Head of caudate nucleus (tissue), 42 donors: ENCODE measurements around the gene OLFM3.
A peak's percentile ranks its signal among the peaks of the same experiment; 100 is the strongest.

Source experiments
- DNase-seq, 42 donors: peaks; one replicate each; pipeline versions ENCODE4 v3.0.0 to v3.0.0-alpha.2; 2020 to 2021; ENCODE audit warnings: mixed read lengths in 7 of 42
- intact Hi-C: fragments of 100-400 bp; cut with DNase I; formaldehyde crosslinking; loops from one replicate; pipeline ENCODE4 v1.15.0; 2022

Gene OLFM3

DNA sequence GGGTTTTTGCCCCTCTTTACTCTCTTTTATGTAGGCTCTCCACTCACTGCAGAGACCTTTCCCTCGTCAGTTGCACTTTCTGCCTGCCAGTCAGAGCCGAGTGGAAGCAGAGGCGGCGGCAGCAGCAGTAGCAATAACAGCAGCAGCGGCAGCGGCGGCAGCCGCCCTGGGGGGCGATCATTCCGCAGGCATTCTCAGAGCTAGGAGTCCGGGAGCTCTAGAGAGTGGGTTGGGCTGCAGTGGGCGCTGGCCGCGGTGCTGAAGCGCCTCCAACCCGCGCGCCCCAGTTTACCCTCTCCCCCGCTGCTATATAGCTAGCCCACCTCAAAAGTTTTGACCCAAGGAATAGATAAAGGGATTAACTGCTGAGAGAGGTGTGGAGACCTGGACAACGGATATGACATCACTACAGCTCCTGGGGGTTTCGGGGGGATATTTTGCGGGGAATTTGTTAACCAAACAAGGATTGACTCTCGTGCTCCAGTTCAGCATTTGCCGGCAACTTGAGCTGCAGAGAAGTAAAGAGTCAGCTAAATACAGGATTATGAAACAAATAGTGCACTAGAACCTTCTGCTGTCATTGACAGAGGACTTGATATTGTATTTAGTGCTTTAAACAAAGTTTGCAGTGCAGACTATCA is at the start of gene OLFM3:
TSS of gene OLFM3 (minus strand) at position 102 of the 641 bp plus-strand sequence.
- DNase-seq: peak; percentile 13 to 81 (median 56)
- intact Hi-C loops: no loop called here

DNA sequence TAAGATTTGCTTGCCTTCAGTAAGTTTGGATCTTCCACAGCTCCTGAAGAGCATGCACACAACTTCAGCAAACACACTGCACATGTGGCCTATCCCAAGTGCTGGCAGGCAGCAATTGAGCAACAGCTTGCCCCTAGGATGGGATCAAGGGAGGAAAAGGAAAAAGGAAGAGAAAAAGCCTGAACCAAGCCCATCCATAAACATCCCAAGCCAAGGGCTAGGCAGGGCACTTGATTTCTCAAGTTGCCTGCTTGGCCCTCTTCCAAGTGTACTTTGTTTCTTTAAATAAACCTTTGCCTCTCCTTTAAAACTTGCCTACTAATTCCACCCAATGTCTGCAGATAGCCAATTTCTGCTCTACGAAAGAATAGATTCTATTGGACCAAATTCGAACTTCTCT is 49.0 kb upstream of the OLFM3 start:
- DNase-seq: no peak
- intact Hi-C loops: no loop called here

DNA sequence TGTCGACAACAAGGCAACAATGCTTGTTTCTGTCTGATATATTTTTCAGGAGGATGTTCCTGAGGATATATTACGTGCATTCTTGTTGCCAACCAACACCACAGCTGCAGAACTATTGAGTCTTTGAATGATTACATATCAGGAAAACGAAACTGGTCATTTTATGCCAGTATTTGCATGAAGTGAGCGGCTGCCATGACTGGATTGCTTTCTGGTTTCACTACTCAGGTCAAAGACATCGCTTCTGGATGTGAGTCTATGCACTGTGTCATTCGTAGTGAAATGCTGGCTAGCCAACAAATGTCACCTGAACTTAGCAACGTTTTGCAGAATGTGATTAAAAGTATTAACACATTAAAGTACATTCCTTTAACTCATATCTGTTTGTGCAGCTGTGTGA is 35.8 kb upstream of the OLFM3 start:
- intact Hi-C loops: no loop called here
- DNase-seq: no peak

DNA sequence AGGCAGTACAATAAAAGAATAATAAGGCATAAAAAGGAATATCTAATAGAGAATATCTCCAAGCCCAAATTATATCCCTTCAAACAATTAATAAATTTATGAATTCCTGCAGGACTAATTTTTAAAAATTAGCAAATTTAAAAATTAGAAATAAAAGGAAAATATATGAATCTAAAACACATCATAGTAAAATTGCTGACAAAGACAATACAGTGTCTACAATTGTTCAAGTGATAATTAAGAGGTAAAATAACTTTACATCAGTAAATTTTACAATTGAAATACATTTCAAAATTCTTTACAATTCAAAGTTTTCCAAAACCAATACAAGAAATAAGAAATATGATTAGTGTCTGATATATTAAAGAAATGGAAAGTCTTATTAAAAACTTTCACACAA is 22.8 kb upstream of the OLFM3 start:
- intact Hi-C loops: no loop called here
- no peak for DNase-seq

DNA sequence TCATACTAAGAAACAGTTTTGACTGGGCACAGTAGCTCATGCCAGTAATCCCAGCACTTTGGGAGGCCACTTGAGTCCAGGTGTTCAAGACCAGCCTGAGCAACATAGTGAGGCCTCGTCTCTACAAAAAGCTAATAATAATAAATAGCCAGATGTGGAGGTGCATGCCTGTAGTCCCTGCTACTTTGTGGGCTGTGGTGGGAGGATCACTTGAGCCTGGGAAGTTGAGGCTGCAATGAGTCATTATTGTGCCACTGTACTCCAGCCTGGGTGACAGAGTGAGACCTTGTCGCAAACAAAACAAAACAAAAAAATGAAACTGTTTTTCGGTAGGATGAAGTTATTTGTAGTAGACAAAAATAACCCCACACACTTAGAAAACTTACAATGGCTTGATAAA is 19.0 kb upstream of the OLFM3 start:
- intact Hi-C loops: no loop called here
- no peak for DNase-seq

DNA sequence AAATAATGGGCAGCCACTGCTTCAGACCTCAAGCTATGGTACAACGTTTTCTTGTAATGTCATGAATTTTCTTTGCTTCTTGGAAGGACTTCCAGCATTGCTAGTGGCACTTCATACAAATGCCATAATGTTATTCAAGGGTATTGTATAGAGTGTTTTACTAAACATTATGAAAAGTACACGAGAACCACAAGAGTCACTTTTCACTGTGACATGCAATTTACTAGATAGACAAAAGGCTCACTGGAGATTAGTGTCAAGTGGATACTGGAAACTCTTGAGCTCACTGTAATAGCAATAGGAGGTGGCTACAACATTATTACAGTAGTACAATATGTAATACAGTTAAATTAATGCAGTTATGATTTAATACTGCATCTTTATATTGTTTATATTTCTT is 5.3 kb upstream of the OLFM3 start:
- intact Hi-C loops: no loop called here
- DNase-seq: no peak

DNA sequence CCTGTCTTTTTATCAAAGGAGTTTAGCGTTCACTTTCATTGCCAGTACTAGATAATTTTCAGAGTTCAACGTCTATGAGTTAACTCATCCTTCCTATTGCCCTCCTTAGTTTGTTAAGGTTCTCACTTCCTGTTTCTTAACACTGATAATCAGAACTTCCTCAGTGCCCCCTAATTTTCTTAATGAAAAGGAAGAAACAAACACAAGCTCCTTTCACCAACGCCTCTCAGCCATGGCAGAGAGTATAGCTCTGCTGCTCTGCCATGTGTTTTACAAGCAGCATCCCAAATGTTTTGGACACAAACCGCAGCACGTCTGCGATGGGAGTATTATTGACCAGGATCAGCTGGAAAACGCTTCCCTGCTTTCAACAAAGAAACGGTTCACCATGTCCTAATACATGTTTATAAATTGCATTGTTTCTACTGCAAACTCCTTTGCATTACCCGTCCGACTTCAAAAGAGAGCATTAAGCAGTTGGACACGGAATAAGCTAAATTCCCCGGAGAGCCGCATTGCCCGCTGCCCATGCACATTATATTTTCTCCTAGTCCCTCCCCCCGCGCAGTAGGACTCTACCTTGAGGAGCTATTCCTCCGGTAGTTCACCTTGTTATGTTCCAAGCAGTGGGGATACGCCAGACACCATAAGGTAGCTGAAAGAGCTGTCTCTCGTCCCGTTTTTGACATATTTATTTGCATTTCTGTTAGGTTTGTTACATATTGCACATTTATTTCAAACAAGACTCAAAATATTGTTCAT is 561 bp downstream of the OLFM3 start:
- peak in 31 of 42 donors; percentile 4 to 65 (median 30) for DNase-seq
- intact Hi-C loops: no loop called here

DNA sequence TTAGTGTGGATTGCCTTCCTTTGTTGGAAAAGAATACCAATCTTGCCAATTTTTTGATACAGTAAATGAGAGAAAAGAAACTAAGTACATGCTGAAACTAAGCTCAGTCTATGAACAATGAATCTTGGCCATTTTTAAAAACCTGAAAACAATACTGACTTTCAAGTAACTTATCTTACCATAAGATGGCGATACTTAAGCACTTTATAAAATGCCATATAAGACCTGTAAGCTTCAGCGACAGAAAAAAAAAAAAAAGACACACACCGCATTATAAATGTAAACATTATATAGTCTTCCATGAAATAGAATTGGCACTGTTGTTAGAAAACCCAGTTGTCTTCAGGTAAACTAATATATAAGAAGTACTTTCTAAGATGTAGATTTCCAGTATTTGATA is 3.0 kb downstream of the OLFM3 start:
- DNase-seq: no peak
- intact Hi-C loops: no loop called here

DNA sequence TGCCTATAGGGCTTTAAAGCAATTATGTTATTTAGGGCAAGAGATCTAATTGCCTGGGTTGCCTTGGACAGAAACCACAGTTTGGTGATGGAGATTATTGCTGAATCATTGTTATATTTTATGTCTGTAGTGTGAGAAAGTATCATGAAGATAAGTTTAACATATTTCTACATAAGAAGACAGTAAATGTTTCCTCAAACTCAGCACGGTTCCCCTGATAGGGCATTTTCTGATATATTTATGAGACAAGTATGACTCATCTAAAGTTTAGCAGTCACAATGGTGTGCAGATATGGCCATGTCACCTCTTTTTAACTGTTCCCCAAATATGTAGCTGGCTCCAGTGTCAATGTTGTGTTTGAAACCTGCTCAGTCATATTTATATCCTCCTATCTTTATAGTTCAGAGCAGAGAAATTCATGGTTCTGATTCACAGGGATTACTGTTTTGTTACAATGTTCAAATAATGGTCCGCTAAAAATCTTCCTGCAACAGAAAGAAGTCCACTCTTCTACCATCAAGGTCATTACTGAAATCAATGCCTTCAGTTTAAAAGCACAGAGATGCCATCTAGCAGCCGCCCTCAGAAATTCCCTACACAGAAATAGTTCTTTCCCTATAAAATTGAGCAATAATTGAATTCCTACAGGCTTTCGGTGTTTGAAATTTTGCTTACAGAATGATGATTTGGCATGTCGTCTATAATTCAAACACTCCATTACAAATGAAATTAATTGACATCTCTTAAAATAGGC is 3.7 kb downstream of the OLFM3 start:
- intact Hi-C loops: no loop called here
- peak in 1 of 42 donors; percentile 6 for DNase-seq

DNA sequence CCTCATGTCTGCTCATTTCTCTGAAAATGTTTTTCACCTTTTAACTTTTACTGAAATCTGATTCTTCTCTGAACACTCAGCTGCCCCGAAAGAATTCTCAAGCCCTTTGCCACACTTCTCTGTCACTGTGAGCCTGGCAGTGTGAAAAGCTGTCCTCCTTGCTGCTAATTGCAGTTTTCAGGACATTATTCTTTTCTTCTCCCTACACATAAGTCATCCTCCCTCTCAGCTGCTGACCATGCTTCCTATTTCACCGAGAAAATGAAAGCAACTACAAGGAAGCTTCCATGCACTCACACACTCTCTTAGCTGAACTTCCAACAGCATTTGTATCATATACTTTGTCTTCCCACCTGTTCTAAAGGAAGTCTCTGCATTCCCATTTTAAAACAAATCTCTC is 15.8 kb downstream of the OLFM3 start:
- intact Hi-C loops: no loop called here
- DNase-seq: no peak

DNA sequence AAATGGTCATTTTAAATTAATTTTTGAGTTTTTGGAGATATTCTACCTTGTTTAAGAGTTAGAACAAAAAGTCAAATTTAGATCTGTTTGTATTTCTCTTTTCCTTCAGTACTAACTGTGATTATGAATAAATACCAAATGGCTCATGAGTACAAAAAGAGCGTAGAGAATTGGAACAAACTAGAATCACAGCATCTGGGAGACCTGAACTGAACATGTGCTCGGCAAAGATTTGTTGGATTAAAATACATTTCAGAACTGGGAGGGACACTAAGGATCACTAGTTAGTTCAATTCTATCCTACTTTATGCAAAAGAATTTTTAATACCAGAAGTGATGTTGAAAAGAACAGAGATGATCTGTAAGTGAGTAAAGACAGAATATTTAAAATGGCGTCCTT is 19.5 kb downstream of the OLFM3 start:
- DNase-seq: no peak
- intact Hi-C loops: no loop called here

DNA sequence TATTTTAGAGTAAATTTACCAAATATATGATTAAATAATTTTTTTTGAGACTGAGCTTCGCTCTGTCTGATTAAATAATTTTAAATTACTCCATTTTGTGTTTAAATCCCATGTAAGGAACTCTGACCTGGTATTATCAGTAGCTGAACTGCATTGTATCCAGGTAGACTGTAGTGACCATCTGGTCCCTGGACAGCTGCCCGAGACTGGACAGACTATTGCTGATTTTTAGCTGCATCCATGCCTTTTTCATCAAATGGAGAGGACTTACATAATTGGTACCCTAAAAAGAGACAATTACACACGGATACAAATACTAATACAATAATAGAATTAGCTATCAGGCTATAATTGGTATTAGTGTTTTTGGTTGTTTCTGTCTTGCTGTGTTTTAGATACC is 20.6 kb downstream of the OLFM3 start:
- DNase-seq: no peak
- intact Hi-C loops: no loop called here

DNA sequence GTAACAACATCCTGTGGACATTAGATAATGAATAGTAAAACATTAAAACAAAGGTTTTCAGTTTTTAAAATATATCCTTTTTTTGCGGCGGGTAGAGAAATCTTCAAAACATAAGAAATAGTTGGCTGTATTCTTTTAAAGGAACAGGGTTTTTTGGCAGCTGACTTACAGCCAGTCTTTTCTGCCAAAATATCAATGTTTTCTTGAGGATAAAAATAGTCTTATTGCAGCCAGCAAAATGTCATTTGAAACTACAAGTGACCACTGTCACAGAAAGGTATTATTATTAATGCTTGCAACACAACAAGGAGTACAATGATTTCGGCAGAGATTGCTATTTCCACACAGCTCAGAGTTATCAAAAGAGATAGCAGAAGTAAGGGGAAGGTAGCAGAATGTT is 21.4 kb downstream of the OLFM3 start:
- DNase-seq: no peak
- intact Hi-C loops: no loop called here

DNA sequence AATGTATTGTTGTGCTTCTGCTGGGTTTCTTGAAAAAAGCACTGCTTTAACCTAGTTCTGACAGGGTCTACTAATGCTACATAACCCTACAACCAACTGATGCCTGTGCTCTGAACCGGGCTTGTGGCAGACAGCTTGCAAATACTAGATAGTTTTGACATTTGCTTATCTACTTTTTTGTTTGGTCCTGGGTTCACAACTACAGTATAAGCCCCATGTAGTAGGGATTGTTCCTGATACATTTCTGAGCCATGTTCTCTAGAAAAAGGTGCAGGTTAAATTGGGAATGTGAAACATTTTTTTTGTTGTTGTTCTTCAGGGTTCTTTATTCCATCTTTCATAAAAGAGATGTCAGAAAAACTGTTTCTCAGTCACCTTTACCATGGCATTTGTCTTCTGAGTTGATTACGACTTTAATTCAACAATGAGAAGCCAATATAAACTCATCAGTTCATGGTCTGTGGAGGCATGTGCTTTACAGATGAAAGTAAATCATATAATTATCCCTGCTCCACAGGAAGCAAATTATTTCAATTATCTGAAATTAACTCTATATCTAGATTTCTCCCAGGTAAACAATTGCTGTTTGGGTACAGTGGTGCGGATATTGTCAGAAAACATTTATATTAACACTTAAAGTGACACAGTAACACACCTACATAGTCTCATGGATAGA is 22.0 kb downstream of the OLFM3 start:
- DNase-seq: no peak
- intact Hi-C loops: no loop called here

DNA sequence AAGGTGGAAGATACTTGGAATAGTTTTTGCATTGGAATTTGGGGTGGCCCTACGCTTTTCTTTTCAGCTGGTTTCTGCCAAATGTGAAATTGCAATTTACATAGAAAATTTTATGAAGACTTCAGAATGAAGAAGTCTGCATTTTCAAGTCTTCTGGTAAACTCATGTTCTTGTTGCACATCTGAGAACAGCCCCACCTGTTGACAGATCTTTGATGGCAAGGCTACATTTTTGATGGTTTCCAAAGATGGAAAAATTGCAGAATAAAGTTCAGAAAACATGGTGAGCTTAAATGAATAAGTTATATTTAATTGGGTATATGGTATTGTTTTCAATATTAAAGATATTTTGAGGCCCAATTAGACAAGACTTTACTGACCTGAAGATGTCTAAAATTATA is 25.4 kb downstream of the OLFM3 start:
- DNase-seq: peak in 2 of 42 donors; percentile 9 to 29
- intact Hi-C loops: no loop called here

DNA sequence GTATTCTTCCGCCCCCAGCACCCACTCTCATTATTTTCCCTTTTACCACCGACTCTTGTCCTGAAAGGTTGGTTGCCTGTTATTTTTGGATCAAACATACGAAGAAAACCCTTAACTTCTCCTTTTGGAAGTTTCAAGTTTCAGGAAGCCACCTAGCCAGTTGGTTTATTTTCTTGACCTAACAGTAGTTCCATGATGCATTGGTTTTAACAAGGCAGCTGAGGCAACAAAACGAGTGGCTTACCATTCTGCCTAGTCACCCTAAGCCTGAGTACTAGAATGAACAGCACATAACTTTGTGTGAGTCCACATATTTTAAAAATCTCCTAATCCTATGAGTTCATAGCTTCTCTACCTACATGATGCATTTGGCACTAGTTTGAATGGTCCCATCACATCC is 28.9 kb downstream of the OLFM3 start:
- DNase-seq: no peak
- intact Hi-C loops: no loop called here

DNA sequence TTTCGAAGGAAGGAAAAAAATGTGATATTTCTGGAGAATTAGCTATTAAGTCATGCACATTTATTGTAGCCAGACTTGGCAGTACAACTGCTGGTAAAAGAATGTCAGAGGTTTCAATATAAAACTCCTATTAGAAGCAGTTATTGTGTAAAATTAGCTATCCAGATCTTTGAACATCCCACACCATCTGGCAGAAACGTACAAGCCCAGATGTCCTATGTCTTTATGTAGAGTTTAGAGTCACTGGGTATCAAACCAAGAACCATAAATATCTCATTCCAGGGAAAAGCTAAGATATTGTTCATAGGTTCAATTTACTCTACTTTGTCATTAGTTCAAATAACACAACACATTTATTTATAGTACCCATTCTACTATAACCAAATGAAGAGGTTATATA is 31.4 kb downstream of the OLFM3 start:
- intact Hi-C loops: no loop called here
- DNase-seq: no peak

DNA sequence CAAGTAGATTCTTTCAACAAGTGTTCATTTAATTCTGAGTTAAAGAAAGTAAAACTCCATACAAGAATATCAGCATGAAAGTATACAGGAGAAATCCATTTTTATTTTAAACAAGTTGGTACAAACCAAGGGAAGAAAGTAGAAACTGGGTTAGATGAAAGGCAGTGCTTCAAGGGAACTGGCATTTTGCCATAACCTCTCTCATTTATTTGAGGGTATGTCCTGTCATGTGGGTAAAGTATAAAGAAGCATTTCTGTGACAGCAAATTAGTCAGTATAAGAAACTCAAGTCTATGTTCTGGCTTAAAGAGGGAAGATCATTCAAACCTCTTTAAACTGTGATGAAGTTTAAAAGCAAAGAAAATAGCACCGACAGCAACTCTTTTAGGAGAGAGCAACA is 32.0 kb downstream of the OLFM3 start:
- intact Hi-C loops: no loop called here
- DNase-seq: no peak

DNA sequence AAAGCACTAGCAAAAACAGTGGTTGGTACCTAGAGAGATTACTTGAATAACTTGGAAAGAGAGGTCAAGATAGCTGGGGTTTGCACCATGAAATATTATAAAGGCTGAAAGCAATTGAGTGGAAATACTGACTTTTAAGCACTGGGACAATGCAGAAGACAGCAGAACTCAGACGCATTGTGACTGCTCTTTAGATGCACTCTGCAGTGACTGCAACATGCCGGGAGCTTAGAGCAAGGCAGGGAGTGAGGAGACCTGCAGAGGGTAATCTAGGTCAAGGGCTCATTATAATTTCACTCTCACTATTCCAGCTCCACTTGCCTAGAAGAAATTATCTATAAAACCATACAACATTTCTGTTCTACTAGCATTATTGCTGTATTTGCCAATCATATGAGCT is 36.6 kb downstream of the OLFM3 start:
- intact Hi-C loops: no loop called here
- DNase-seq: peak in 2 of 42 donors; percentile 13 to 22

DNA sequence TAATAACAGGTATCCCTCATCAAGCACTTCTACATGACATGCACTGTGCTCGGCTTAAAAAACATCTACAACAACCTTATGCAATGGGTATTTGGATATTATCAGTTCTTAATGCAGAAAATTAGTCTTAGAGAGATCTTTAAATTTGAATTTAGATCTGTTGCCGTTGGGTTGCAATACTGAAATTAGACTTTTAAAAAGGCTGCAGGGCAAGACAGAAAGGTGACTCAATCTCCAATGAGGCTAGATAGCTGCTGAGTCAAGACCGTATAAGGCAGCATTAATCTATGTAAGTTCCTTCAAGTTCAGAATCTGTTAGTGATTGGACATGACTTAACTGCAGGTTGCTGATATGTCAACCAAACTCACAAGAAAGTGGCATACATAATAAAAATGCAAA is 37.3 kb downstream of the OLFM3 start:
- intact Hi-C loops: no loop called here
- DNase-seq: no peak
